T-helper 9 cell (primary cell): ENCODE measurements around the gene SULT1A3.
"Not testable (repeated sequence)": the region's sequence is repeated elsewhere in the genome, so short reads cannot be mapped to it uniquely, and the experiment has no call there.

Experiments used
- DNase-seq: peaks from one replicate; pipeline ENCODE4 v3.0.0-alpha.2; 2020
- total RNA-seq, 2 donors: gene quantifications; one replicate each; lab custom pipeline; 2026; lab: John Stamatoyannopoulos, UW

SULT1A3 gene
- total RNA-seq, result 0 to 0.14 reads per million in 2 donors

DNA sequence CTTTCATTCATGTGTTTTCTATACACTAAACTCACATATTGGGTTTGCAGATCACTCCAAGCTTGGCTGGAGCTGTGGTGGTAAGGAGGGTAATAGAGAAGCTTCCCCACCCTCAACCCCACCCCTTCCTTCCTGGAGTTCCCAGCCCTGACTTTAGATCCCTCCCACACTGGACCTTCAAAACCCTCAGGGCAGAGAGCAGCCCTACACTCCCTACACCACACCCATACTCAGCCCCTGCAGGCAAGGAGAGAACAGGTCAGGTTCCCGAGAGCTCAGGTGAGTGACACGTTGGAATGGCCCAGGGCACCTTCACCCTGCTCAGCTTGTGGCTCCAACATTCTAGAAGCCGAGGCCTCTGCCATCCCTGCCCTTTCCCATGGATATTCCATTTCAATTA is at the start of gene SULT1A3:
Gene SULT1A3, plus strand, starts transcription at position 207 of the 400 bp plus-strand sequence. CDS start 1,474 bp downstream, outside the sequence.
- not testable (repeated sequence) for DNase-seq

- DNase-seq, result no peak
Observed at GRCh38 chr16:30151091-30151490, 48.0 kb upstream of the SULT1A3 start.

GRCh38 chr16:30152517-30152916 is 46.5 kb upstream of the SULT1A3 start:
- no peak for DNase-seq

DNA sequence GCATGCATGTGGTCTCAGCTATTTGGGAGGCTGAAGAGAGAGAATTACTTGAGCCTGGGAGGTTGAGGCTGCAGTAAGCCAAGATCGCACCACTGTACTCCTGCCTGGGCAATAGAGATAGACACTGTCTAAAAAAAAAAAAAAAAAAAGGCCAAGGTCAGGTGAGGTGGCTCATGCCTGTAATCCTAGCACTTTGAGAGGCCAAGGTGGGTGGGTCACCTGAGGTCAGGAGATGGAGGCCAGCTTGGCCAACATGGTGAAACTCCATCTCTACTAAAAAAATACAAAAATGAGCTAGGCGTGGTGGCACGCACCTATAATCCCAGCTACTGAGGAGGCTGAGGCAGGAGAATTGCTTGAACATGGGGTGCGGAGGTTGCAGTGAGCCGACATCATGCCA is 43.9 kb upstream of the SULT1A3 start:
- DNase-seq, result no peak

- no peak for DNase-seq
Observed at GRCh38 chr16:30157214-30157613, 41.8 kb upstream of the SULT1A3 start.

DNA sequence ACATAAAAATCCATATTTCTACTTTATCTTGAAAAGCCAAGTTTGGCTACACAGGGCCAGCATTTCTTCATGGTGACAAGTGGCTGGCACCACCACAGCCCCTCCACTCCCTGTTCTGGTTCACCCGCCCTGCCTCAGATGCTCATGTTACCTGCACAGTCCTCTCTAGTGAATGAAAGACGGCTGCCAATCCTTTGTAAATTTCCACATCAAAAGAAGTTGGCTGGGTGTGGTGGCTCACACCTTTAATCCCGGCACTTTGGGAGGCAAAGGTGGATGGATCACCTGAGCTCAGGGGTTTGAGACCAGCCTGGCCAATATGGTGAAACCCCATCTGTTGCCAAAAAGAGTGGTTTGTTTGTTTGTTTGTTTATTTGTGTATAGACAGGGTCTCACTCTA is 35.5 kb upstream of the SULT1A3 start:
- DNase-seq, result no peak

DNA sequence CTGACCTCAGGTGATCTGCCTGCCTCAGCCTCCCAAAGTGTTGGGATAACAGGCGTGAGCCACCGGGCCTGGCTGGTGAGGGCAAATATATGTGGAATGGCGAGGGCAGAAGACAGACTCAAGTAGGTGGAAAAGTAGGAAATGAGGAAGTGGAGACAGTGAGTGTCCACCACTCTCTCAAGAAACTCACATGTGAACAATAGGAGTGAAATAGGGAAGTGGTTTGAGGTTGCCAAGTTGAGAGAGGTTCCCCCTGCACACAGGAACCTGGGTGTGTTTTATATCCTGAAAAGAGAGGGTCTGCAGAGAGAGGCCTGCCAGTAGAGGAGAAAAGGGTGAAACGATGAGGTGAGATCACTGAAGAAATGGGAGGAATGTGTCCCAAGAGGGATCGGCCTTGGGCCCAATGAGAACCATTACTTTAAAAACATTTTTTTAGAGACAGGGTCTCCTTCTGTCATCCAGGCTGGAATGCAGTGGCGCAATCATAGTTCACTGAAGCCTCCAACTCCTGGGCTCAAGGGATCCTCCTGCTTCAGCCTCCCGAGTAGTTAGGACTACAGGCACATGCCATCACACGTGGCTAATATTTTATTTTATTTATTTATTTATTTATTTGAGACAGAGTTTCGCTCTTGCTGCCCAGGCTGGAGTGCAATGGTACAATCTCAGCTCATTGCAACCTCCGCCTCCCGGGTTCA is 32.7 kb upstream of the SULT1A3 start:
- DNase-seq, result no peak

DNA sequence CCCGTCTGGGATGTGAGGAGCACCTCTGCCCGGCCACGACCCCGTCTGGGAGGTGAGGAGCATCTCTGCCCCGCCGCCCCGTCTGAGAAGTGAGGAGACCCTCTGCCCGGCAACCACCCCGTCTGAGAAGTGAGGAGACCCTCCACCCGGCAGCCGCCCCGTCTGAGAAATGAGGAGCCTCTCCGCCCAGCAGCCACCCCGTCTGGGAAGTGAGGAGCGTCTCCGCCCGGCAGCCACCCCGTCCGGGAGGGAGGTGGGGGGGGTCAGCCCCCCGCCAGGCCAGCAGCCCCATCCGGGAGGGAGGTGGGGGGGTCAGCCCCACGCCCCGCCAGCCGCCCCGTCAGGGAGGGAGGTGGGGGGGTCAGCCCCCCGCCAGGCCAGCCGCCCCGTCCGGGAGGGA is 30.3 kb upstream of the SULT1A3 start:
- DNase-seq, result not testable (repeated sequence)

DNA sequence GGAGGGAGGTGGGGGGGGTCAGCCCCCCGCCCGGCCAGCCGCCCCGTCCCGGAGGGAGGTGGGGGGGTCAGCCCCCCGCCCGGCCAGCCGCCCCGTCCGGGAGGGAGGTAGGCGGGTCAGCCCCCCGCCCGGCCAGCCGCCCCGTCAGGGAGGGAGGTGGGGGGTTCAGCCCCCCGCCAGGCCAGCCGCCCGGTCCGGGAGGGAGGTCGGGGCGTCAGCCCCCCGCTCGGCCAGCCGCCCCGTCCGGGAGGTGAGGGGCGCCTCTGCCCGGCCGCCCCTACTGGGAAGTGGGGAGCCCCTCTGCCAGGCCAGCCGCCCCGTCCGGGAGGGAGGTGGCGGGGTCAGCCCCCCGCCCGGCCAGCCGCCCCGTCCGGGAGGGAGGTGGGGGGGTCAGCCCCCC is 29.6 kb upstream of the SULT1A3 start:
- DNase-seq, result not testable (repeated sequence)

DNA sequence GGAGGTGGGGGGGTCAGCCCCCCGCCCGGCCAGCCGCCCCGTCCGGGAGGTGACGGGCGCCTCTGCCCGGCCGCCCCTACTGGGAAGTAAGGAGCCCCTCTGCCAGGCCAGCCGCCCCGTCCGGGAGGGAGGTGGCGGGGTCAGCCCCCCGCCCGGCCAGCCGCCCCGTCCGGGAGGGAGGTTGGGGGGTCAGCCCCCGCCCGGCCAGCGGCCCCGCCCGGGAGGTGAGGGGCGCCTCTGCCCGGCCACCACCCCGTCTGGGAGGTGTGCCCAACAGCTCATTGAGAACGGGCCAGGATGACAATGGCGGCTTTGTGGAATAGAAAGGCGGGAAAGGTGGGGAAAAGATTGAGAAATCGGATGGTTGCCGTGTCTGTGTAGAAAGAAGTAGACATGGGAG is 28.9 kb upstream of the SULT1A3 start:
- not testable (repeated sequence) for DNase-seq

GRCh38 chr16:30173054-30173453 is 26.0 kb upstream of the SULT1A3 start:
- no peak for DNase-seq

- not testable (repeated sequence) for DNase-seq
Observed at GRCh38 chr16:30176876-30177275, 22.2 kb upstream of the SULT1A3 start.

GRCh38 chr16:30179195-30179594 is 19.9 kb upstream of the SULT1A3 start:
- no peak for DNase-seq

GRCh38 chr16:30179931-30180330 is 19.1 kb upstream of the SULT1A3 start:
- DNase-seq, result no peak

DNA sequence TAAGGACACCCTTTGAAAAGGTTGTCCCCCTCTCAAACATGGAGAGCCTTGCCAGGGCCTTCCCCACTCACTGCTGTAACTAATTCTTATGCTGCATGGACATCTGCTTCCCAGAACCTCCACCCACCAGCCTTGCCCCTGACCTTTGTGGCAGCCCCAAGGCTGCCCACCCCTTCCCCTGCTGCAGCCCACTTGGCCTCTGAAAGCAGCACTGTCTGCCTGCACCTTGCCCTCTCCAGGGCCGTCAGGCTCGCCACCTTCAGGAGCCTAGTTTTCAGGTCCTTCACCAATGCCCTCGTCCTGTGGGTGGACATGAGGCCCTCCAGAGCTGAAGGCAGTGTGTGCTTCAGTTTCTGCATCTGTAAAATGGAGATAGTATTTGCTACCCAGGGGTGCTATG is 18.3 kb upstream of the SULT1A3 start:
- DNase-seq, result no peak

DNA sequence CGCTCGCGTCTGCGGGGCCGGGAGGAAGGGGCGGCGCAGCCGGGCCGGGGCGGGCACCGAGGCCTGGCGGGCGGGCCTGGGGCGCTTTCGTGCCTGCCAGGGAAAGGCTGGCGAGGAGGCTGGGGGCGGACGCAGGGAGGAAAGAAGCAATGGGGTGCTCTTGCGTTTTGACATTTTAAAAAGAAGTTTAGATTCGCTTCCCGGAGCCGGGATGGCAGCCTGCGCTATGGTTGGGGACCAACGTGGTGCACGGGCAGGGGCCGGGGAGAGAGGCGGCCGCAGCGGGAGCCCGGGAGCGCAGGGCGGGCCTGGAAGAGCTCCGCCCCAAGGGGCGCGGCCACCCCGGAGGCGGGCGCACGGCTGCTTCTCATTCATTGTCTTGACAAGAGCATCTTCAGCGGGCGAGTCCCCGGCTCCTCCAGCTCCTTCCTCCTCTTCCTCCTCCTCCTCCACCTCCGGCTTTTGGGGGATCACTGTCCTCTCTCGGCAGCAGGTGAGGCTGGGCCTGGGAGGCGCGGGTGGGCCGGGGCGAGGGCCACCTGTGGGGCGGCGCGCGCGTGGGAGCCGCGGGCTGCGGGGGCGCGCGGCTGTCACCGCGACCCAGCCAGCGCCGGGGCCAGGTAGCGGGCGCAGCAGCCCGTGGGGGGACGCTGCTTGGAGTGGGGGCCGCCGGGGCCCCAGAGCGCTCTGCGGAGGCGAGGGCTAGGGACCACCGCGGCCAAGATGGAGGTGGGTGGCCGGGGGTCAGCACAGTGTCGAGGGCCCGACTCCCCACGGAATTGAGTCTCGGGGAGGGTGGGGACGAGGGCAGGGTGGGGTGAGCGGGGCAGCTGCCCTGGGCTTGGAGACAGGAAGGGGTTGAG is 15.6 kb upstream of the SULT1A3 start, which contains the start of gene CORO1A:
Gene CORO1A, plus strand, starts transcription at position 370 of the 863 bp plus-strand sequence. CDS start 1,608 bp downstream, outside the sequence.
- DNase-seq, result peak; percentile 72

- DNase-seq, result peak; percentile 67
Observed at GRCh38 chr16:30184096-30184890, 14.8 kb upstream of the SULT1A3 start.

DNA sequence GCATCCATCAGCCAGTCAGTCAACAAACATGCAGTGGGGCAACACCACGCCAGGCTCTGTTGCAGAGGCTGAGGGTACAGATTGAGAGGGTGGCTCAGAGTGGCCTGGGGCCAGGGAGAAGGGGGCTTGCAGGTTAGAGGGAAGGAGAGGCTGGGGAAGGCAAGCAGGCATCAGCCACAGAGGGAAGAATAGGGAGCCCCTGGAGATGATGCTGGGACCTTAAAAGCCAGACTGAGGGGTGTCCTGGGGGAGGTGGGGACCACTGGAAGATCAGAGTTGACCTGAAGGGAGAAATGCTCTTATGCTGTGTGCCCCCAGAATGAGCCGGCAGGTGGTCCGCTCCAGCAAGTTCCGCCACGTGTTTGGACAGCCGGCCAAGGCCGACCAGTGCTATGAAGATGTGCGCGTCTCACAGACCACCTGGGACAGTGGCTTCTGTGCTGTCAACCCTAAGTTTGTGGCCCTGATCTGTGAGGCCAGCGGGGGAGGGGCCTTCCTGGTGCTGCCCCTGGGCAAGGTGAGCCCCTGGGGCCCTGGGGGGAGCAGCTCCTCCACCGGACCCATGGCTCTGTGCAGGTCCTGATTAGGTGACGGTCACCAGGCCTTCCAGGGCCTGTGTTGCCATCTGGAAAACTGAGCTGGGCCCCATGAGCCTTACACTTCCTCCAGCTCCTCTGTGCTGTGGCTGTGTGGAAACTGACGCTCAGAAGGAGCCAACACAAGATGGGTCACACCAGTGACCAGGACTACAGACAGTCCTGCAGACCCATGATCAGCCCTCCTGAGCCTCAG is 14.0 kb upstream of the SULT1A3 start:
- DNase-seq, result peak; percentile 11

DNA sequence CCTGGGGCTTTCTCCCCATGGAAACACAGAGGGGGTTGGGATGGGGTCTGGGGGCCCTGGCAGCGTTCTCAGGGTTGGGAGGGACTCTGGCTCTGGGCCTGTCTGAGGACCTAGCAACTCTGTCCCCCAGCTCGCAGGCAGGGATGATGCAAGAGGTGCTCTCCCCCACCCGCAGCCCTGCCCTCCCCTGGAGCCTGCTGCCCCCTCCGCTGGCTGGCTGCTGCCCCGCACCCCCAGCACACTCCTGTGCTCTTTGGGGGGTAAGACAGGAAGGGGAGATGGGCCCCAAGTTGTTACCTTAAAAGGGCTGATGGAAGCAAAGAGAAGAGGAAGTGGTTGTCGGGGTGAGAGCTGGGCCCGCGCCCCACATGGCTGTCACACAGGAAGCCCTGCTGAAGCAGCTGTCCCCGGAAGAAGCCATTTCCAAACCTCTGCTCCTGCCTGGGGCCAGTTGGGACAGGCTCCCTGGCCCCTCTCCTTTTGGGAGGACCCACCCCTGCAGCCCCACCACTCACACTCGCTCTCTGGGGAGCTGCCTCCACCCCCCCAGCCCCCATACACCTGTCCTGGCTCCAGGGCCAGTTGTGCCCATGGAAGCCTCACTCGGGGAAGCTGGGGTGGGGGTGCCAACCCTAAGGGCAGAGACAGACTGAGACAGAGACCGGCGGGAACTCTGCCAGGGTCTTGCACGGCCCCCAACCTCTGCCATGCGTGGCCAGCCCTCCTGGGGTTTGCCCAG is 13.2 kb upstream of the SULT1A3 start:
- DNase-seq, result peak; percentile 67

GRCh38 chr16:30186444-30186781 is 12.6 kb upstream of the SULT1A3 start:
- no peak for DNase-seq

- peak; percentile 93 for DNase-seq
Observed at GRCh38 chr16:30186782-30187555, 12.1 kb upstream of the SULT1A3 start.
